Thyroid gland (tissue), 4 donors: ENCODE measurements around the gene TMPRSS6. TPM values are rescaled to one million over a fixed set of nuclear protein-coding genes. Genes with fewer than 3 reads are reported as not detected.

Source experiments
- DNase-seq, 2 donors: peaks; one replicate each; pipeline ENCODE4 v3.0.0-alpha.2; 2019
- H3K27ac ChIP-seq, 3 donors: fragments of 200-600 bp; sonication (generic); 1 replicate in 2 of 3; 2 replicates in 1 of 3; pipeline ENCODE4 v1.5.1; 2016 to 2019; ENCODE audit warnings: mild to moderate bottlenecking in 1 of 3, moderate library complexity in 1 of 3
- H3K27me3 ChIP-seq: fragments of 200-600 bp; sonication (generic); one replicate; pipeline ENCODE4 v1.5.1; 2019
- H3K36me3 ChIP-seq, 2 donors: fragments of 200-600 bp; sonication (generic); one replicate each; pipeline ENCODE4 v1.5.1; 2016 to 2019
- H3K4me1 ChIP-seq, 2 donors: fragments of 200-600 bp; sonication (generic); one replicate each; pipeline ENCODE4 v1.5.1; 2017 to 2019
- H3K4me3 ChIP-seq, 3 donors: fragments of 200-600 bp; sonication (generic); replicated peaks in 1 of 3; 1 replicate in 2 of 3; 2 replicates in 1 of 3; pipeline ENCODE4 v1.5.1; 2016; ENCODE audit warnings: mild to moderate bottlenecking in 1 of 3
- H3K9me3 ChIP-seq: fragments of 200-600 bp; sonication (generic); one replicate; pipeline ENCODE4 v1.5.1; 2017
- POLR2A ChIP-seq, 2 donors: fragments of 450-650 bp; IDR thresholded peaks; one replicate each; pipeline ENCODE4 v1.6.1; 2017; ENCODE audit warnings: antibody characterized with exemption in 2 of 2, mild to moderate bottlenecking in 2 of 2, moderate library complexity in 1 of 2
- WGBS, 2 donors: methylation state at CpG; one replicate each; pipeline ENCODE4 v1.1.5; 2017; 5-methylcytosine and 5-hydroxymethylcytosine counted together
- intact Hi-C: fragments of 100-400 bp; cut with DNase I; formaldehyde crosslinking; loops from one replicate; pipeline ENCODE4 v1.15.1; 2023
- total RNA-seq, 4 donors: library from RNA; depleted of rRNA; stranded (reverse); fragments of >200 nt; gene quantifications; one replicate each; pipeline ENCODE4 v1.2.3, GENCODE V29; 2016
- TF ChIP-seq, protein P1 (sequence below), 6 experiments: fragments of 200-600 bp in 3 of 6; fragments of 450-650 bp in 3 of 6; sonication (generic) in 3 of 6; IDR thresholded peaks; one replicate each; pipeline ENCODE4 v1.5.1; 2016 to 2019; ENCODE audit warnings: antibody characterized with exemption in 6 of 6, mild to moderate bottlenecking in 2 of 6, inconsistent platforms in 1 of 6, moderate library complexity in 1 of 6

TMPRSS6 gene
- total RNA-seq, 4 donors from 2014 or later, result 0.50 TPM; not detected in 3

DNA sequence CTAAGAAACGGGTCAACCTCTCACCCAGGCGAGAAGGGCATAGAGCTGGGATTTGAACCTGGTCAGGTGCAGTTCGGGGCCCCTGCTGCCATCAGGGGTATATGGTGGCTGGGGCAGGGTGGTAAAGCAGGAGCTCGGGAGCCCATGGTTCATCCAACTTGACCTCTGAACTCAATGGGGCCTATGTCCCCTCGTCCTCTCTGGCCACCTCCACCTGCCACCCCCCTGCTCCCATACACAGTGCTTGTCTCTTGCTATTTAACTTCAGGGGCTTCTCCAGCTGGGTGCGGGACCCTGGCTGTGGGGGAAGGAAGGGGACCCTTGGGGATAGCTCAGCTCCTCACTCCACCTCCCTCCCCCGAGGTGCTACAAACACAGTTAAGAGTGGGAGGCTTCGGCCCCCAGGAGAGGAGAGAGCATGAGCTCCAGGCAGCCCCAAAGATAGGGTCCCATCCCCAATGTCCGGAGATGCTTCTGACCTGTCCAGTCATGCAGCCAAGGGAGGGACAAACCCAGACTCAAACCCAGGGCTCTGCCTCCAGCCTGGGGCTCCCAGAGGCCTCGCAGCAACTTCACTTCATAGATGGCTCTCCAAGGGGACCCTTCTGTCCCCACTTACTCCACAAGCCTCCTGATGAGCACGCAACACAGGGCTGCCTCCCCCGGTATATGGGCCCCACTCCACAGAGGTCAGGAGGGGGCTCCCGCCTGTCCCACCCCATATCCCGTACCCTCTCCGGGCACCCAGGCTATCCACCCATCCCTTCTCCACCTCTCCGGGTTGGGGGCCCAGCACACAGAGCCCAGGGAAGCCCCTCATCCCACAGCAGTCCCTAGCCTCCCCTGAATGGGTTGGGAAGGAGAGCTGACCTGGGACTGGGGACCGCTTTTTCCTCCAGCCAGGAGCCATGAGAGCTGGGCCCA lies 39.5 kb upstream of the TMPRSS6 start:
- Histone ChIP-seq H3K27me3 (no peaks in the 10 kb centered on the region), H3K9me3 (no peaks in the 10 kb centered on the region), H3K36me3 (no peaks in the 10 kb centered on the region), H3K27ac (no peak overlapping the region), H3K4me3 (no peak overlapping the region), H3K4me1 (peaks cover 0 to 7% of the 10 kb centered on the region in 2 donors)
- TF ChIP-seq POLR2A (IDR thresholded peaks at IDR 0.05), result no peak
- TF ChIP-seq, protein P1, sequence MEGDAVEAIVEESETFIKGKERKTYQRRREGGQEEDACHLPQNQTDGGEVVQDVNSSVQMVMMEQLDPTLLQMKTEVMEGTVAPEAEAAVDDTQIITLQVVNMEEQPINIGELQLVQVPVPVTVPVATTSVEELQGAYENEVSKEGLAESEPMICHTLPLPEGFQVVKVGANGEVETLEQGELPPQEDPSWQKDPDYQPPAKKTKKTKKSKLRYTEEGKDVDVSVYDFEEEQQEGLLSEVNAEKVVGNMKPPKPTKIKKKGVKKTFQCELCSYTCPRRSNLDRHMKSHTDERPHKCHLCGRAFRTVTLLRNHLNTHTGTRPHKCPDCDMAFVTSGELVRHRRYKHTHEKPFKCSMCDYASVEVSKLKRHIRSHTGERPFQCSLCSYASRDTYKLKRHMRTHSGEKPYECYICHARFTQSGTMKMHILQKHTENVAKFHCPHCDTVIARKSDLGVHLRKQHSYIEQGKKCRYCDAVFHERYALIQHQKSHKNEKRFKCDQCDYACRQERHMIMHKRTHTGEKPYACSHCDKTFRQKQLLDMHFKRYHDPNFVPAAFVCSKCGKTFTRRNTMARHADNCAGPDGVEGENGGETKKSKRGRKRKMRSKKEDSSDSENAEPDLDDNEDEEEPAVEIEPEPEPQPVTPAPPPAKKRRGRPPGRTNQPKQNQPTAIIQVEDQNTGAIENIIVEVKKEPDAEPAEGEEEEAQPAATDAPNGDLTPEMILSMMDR (IDR thresholded peaks at IDR 0.05), result no peak
- DNase-seq, result no peak
- intact Hi-C loops, result no loop called here
- WGBS, 2 donors, result 85 to 86% methylated on average over 15 to 16 of the region's 17 CpGs

DNA sequence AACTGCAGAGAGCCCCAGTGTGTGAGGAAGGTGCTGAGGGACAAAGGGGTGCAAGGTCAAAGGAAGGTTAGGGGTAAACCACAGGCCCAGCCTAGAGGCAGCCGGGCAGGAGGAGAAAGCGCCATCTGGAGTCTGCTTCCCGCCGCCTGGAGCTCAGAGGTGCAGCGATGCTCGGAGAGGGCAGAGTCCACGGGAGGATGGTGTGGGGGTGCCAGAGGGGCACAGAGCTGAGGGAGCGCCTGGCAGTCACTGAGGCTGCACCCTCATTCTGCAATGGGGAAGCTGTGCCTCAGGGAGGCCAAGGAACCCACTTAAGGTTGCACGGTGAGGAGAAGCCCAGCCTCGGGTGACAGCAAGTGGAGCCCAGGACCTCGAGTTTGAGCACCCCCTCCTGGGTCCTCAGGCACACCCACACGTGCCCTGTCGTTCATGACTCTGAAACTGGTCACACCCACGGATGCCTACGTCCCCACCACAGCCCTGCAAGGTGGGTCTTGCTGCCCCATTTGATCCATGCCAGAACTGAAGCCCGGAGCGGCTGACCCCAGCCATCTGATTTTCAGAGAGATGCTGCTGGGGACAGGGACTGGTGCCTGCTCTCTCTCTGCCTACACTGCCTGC lies 38.6 kb upstream of the TMPRSS6 start:
- Histone ChIP-seq H3K36me3 (no peaks in the 10 kb centered on the region), H3K9me3 (no peaks in the 10 kb centered on the region), H3K27ac (no peak overlapping the region), H3K4me1 (peaks cover 0 to 7% of the 10 kb centered on the region in 2 donors), H3K27me3 (no peaks in the 10 kb centered on the region), H3K4me3 (no peak overlapping the region)
- intact Hi-C loops, result no loop called here
- TF ChIP-seq, protein P1 (IDR thresholded peaks at IDR 0.05), result no peak
- no peak for TF ChIP-seq POLR2A (IDR thresholded peaks at IDR 0.05)
- no peak for DNase-seq
- WGBS, 2 donors, result 72 to 78% methylated on average over 12 to 17 of the region's 17 CpGs

DNA sequence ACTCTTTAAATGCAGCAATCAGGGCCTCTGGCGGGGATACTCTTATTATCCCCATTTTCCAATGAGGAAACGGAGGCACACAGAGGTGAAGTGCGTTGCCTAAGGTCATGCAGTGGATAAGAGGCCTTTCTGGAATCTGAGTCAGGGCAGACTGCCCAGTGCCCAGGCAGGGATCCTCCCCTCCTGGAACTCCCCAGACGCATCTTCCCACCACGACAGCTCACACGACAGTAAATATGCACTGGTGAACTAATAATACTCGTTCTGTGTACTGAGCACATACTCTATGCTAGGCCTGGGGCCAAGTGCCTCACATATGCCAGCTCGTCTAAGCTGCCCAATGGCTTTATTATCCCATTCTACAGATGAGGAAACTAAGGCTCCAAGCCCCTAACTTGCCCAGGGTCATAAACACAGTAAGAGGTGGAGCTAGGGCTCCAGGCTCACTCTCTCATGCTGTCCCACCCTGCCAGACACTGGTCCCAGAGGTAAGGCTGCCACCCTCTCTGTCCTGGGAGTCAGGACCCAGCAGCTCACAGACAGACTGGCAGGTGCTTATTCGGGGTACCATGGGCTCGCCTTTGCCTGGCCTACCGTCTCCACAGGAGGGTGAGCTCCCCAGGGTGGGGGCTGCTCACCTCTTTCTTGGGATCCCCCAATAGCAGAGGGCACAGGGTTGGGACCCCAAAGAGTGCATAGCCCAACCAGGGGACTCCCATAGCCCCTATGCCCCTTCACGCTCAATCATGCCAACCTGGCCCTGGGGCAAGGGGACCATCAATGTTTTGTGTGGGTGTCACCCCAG lies 37.9 kb upstream of the TMPRSS6 start:
- Histone ChIP-seq H3K27ac (no peak overlapping the region), H3K9me3 (no peaks in the 10 kb centered on the region), H3K4me3 (no peak overlapping the region), H3K36me3 (no peaks in the 10 kb centered on the region), H3K27me3 (no peaks in the 10 kb centered on the region), H3K4me1 (peaks cover 0 to 7% of the 10 kb centered on the region in 2 donors)
- TF ChIP-seq, protein P1 (IDR thresholded peaks at IDR 0.05), result no peak
- TF ChIP-seq POLR2A (IDR thresholded peaks at IDR 0.05), result no peak
- no peak for DNase-seq
- intact Hi-C loops, result no loop called here
- WGBS, 2 donors, result 78 to 88% methylated on average over 8 to 12 of the region's 12 CpGs

DNA sequence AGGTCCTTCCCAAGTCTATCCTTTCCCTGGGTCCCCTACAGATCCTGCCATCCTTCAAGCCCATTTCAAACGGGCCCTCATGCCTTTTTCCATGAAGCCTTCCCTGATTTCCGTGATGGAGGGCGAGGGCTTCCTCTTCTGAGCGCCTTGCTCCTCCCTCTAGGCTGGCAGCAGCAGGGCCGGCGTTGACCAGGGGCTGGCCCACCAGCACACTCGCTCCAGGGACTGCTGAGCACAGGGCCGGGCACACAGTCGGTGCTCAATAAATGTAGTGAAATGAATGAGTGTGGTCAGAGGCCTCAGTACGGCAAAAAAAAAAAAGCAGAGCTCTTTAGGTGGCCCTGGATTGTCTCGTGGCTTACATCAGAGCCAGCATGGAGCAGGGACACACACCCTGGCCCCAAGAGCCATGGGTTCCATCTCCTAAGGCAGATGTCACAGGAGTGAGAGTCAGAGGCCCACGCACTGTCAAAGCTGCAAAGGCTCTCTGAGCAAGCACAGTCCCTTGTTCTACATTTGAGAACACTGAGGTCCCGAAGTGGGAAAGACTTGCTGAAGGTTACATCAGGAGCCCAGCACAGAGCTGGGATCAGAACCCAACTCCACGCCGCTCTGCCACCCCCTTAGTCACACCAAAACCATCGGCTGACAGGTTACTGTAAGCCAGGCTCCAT lies 37.1 kb upstream of the TMPRSS6 start:
- no peaks in the 10 kb centered on the region for H3K9me3 ChIP-seq
- H3K36me3 ChIP-seq, result no peaks in the 10 kb centered on the region
- H3K27ac ChIP-seq, result no peak overlapping the region
- H3K4me1 ChIP-seq, result peaks cover 0 to 7% of the 10 kb centered on the region in 2 donors
- H3K4me3 ChIP-seq, result no peak overlapping the region
- TF ChIP-seq, protein P1 (IDR thresholded peaks at IDR 0.05), result no peak
- no peak for TF ChIP-seq POLR2A (IDR thresholded peaks at IDR 0.05)
- DNase-seq, result no peak
- intact Hi-C loops, result no loop called here
- WGBS, 2 donors, result 82 to 84% methylated on average over 14 to 16 of the region's 16 CpGs
- no peaks in the 10 kb centered on the region for H3K27me3 ChIP-seq
